HG02870 (cell line): ENCODE results near the gene UFSP1.

Source experiments
- ATAC-seq: cut with Tn5 transposase; IDR thresholded peaks from one replicate; pipeline ENCODE4 v1.9.1; 2021; ENCODE audit warnings: mild to moderate bottlenecking, moderate library complexity; ENCODE audit not compliant: unreplicated experiment

The UFSP1 gene

DNA sequence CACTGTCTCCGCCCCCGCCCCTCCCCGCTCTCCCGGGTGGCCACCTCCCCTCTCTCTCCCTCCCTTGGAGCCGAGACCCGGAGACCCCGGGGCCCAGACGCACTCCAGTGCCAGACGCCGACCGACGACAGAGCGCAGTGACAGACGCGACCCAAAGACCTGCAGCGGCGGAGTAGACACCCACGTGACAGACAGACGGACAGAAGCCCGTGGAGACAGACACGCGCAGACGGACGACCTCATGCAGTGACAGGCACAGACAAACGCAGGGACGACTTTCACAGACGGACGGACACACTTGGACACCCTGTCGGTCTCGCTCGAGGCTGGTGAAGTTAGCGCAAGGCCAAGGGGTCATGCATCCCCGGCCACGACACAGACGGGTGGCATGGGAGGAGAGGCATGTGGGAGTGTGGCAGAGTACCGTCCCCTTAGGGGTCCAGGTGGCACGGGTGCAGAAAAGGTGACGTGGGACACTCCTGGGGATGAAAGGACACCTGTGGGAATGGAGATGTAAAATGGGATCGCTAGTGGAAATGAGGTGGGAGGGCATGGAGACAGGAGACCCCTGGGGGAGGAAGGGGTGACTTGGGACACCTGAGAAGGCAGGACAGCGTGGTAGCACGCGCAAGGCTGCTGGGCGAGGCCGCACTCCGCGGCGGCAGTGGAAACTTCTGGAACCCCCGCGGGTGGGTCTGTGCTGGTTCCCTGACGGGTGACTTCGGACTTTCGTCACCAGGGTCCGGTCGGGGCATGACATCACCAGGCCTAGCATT is 6.6 kb upstream of the UFSP1 start:
- ATAC-seq: no peak

DNA sequence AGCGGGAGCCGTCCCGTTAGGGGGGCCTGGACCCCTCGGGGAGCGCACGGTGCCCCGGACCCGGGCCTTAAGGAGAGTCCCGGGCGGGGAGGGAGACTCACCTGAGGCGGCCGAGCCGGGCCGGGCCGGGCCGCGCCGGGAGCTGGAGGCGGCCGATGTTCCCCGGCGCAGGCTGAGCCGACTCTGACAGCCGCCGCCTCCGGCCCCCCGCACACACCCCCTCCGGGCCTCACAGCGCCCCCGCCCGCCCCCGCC is 6.1 kb upstream of the UFSP1 start, which contains the start of gene ACHE:
Gene ACHE, minus strand, starts transcription at position 188 of the 255 bp plus-strand sequence. CDS start 1,656 bp downstream, outside the sequence.
- ATAC-seq: no peak

DNA sequence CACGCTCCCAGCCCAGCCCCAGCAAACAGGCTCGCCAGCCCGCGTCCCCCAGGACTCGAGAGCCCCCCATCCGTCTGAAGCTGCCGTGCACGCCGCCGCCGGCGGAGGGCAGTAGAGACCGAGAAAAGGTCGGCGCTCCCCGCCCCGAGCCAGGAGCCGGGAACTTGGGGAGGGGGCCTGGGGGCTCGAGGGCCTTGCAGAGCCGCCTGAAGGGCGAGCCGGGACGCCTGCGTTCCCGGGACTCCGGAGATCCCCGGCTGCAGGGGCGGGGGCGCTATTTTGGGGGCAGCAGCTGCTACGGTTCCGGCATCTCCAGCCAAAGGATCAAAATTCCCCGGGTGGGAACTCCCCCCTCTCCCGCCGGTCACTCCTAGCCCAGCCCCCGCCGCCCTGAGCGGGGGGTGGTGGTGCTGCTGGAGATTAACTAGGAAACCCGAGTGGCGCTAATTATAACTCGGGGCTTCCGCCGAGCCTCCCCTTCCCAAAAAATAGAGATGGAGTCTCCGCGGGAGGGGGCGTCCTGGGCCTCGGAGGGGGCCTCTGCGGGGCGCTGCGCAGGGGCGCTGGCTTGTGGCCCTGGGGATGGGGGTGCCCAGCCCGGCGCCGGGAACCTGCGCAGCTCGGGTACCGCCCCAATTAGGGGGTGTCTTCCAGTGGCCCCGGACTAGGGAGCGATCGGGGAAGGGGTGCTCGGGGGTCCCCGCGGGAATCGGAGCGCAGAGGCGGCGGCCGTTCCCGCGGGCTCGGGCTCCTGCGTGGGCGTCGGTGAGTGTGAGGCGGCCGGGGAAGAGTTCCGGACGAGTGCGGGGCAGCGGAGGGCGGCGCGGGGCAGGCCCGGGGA is 5.6 kb upstream of the UFSP1 start:
- ATAC-seq: no peak

DNA sequence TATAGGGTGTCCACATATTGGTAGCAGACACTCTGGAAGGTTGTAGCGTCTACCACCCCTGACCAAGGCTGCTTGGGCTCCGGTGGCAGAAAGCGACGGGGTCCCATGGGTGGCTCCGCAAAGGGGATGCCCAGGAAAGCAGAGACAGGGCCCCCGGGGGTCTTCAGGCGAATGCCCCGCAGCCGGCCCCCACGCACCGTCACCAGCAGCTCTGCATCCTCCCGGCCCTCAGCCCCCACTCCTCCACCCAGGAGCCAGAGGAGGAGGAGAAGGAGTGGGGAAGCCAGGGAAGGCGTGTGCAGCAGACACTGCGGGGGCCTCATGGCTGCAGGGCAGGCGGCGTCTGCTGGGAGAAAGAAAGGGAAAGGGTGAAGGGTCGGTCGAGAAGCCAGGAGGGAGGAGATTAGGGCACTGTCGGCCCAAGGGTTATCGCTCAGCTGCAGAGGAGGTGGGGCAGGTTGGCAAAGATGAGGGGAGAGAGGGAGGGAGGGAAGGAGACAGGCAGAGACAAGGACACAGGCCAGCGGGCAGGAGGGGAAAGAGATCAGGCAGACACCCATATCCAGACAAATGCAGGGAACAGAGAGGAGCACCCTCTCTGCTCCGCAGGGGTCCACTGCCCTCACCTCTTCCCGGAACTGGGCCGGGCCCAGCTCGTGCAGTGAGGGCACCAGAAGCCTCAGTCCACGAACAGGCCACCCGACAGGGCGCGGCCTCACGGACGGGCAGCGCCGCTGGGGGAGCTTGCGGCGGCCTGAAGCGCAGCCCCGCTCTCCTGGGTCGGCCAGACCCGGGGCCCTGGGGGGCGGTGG is 4.6 kb upstream of the UFSP1 start:
- ATAC-seq: no peak

DNA sequence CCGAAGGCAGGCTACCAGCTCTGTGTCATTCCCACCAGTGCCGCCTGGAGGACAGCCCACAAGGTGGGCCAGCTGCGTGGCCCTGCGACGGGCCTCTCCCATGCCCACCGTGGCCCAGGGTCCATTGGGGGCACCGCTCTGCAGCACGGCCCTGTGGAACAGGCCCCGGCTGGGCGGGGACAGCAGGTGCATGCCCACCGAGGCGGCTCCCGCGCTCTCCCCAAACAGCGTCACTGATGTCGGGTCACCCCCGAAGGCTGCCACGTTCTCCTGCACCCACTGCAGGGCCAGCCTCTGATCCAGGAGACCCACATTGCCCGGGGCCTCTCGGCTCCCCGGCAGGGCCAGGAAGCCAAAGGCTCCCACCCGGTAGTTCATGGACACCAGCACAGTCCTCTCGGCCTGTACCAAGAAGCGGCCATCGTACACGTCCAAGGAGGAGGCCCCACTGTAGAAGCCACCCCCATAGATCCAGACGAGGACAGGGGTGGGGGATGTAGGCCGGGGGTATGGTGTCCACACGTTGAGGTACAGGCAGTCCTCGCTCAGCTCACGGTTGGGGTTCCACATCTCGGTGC is 3.9 kb upstream of the UFSP1 start:
- no peak for ATAC-seq

DNA sequence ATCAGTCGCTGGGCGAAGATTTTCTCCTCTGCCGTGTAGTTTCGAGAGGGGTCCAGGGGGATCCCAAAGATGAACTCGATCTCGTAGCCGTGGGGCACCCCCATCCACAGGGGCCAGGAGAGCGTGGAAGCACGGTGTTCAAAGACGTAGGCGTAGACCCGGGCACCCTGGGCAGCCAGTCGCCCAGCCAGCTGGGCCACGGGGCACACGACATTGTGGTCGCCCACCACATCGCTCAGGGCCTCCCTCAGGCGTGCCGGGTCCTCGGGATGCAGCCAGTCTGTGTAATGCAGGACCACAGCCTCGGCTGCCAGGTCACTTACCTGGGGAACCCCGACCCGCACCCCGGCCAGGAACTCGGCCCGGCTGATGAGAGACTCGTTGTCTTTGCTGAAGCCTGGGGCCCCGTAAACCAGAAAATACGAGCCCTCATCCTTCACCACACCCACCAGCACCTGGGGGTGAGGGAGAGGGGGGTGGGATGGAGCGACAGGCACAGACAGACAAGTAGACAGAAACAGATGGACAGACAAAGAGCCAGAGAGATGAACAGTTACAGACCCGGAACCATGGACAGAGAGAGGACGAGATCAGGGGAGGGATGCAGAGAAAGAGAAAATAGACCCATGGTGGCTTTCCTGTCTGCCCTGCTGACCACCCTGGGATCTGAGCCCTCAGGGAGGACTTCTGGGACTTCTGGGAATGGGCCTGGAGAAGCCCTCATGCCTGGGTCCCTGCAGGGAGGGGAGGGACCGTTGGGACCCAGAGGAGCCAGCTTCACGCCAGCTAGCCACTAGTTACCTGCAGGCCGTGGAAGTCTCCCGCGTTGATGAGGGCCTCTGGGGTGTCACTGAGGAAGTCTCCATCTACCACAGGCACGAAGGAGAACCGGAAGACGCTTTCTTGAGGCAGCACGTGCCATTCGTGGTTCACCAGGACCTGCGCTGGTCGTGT is 3.1 kb upstream of the UFSP1 start:
- ATAC-seq: no peak

DNA sequence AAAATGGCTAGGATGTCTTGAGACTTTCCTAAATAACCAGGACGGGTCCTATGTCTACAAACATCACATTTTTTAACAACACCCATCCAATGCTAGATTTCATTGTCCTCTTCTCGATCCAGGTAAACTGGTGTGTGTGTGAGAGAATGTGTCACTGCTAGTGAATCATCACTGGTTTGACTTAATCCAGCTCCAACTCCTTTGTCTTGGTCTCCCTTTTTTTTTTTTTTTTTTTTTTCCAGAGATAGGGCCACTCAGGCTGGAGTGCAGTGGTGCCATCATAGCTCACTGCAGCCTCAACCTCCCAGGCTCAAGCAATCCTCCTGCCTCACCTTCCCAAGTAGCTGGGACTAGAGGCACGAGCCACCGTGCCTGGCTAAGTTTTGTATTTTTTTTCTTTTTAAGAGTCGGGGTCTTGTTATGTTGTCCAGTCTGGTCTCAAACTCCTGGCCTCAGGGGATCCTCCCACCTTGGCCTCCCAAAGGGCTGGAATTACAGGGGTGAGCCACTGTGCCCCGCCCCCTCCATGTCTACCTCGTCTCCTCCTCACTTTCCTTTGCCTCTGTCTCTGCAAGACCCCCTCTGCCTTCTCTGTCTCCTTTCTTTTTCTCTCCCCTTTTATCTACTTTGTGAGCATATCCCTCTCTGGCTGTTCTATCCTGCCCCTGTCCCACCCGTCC is 2.2 kb upstream of the UFSP1 start:
- no peak for ATAC-seq

DNA sequence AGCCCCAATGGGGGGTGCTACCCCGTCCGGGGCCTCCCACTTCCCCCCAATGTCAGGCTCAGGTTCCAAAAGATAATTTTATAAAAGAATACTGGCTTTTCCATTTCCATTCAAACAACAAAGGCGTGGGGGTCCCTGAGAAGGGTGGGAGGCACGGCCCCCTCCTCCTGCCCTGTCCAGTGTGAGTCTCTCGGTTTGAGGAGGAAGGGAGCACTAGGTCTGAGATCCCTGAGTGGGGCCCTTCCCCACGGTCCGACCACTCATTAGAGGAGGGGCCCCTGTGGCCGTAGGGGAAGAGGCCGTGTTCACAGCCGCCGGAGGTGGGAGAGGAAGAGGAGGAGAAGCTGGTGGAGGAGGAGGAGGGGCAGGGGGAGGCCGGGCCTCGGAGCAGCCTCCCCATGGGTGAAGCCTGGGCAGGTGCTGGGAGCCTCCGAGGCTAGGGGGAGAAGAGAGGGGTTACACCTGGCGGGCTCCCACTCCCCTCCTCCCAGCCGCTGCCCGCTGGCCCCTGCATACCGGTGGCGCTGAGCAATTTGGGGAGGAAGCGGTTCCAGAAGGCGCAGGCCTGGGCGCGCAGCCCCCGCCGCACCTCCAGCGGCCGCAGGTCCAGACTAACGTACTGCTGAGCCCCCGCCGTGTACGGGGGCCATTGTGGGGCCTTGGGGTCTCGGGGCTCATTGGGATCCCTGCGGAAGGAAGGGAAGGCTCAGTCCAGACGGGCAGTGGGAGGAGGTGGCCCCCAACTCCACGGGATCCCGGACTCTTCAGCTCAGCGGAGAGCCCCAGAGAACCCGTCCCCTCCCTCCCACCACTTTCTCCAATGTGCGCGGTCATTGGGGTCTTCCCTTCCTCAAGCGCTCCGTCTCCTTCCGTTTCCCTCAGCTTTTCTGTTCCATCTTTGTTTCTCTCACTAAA is 1.4 kb upstream of the UFSP1 start:
- ATAC-seq: no peak

DNA sequence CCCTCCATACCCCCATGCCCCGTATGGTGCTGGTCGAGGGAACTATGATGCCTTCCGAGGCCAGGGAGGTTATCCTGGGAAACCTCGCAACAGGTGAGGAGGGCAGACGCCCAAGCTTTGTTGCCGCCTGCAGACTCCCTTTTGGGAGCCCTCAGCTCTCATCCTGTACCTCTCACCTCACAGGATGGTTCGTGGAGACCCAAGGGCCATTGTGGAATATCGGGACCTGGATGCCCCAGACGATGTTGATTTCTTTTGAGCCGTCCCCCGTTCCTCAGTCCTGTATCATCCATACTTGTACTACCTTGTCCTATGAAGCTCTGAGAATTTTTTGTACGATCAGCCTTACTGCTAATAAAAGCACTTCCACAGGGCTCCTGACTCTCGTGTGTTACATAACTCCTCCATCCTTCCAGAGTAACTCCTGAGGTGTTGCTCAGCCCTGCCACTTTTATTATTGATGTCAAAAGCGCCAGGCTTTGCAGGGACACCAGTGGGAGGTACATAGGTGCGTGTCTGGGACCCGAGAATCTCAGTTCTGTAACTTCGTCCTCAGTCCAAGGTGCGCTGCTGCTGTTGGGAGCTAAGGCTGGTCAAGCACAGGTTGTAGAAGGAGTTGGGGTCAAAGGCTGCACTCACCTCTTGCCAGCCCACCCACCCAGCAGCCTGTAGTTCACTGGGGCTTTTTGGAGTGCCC is 1.1 kb downstream of the UFSP1 start:
- no peak for ATAC-seq

DNA sequence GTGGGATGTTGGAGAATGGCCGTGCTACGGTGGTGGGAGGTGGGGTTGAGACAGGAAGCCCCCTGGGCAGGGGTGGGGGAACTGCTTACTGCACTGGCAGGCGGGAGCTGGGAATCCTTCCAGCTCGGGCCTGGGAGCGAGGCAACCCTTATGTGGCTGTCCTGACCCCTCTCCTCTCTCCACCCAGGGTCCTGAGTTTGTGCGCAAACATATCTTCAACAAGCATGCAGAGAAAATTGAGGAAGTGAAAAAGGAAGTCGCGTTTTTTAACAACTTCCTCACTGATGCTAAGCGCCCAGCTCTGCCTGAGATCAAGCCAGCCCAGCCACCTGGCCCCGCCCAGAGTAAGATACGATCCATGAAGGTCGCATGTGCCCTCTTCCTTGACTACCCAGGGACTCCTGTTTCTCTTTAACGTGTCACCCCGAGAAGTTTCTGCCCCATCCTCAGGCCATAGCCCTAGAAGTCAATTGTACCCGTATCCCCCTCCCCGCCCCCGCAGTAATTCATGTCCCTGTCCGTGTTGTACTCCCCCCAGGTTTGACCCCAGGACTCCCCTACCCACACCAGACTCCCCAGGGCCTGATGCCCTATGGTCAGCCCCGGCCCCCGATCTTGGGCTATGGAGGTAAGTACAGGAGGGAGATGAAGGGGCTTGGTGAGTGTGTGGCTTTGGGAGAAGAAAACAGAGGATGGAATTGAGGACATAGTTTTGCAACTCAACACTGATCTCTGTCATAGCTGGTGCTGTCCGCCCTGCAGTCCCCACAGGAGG is 1.8 kb downstream of the UFSP1 start:
- ATAC-seq: no peak

DNA sequence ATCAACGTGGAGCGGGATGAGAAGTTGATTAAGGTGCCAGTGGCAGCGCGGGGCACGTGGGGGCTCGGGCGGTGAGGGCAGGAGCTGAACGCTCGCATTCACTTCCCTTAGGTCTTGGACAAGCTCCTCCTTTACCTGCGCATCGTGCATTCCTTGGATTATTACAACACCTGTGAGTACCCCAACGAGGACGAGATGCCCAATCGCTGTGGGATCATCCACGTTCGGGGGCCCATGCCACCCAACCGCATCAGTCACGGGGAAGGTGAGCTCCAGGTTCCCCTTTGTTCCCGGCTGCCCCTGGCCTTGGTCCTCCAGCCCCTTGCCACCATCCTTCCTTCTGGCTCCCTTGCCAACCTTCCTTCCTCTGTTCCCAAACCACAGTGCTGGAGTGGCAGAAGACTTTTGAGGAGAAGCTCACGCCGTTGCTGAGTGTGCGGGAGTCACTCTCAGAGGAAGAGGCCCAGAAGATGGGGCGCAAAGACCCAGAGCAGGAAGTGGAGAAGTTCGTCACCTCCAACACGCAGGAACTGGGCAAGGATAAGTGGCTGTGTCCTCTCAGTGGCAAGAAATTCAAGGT is 2.5 kb downstream of the UFSP1 start:
- ATAC-seq: no peak

DNA sequence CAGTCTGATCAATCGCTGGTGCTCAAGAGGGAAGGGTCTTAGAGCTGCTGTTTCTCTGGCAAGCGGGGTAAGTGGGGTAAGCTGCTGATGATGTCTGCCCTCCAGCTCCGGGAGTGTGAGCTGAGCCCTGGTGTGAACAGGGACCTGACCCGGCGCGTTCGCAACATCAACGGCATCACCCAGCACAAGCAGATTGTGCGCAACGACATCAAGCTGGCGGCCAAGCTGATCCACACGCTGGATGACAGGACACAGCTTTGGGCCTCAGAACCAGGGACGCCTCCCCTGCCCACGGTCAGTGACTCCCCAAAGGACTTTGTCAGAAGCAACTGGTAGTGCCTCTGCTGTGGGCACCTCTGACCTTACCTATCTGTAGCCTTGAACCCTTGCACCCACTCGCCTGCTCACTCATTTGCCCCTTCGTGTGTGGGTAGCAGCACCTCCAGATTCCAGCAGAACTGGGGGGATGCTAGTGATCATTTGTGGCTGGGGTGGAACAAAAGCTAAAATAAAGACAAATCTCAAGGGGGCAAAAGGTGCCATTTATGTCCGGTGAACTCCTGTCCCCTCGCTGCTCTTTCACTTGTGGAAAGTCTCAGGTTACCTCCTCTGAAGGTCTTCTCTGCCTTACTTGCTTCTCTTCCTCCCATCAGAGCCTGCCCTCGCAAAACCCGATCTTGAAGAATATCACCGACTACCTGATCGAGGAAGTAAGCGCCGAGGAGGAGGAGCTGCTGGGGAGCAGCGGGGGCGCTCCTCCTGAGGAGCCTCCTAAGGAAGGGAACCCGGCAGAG is 3.2 kb downstream of the UFSP1 start:
- no peak for ATAC-seq

DNA sequence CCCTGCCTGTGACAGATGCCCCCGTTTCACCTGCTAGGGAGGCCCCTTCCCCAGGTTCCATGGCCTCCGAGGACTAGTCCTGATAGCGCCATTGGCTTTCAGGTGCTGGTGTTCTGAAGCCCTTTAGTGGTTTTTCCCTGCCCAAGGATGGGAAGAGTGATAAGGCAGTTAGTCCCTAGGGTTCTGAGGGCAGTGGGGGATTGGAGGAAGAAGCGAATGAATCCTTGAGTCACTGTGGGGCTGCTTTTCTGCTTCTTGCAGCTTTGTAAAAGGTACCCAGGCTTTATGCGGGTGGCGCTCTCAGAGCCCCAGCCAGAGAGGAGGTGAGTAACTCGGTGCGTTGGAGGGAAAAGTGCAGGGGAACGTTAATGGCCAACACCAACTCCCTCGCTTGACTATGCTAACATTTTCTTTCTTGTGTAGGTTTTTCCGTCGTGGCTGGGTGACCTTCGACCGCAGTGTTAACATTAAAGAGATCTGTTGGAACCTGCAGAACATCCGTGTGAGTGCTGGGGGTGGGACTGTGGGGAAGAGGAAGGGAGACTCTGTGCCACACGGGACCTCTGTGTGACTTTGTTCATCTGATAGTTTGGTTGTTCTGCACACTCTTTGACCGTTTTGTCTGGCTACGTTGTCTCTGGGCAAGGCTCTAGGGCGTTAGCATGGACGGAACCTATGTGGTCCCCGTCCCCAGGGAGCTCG is 3.9 kb downstream of the UFSP1 start:
- no peak for ATAC-seq

DNA sequence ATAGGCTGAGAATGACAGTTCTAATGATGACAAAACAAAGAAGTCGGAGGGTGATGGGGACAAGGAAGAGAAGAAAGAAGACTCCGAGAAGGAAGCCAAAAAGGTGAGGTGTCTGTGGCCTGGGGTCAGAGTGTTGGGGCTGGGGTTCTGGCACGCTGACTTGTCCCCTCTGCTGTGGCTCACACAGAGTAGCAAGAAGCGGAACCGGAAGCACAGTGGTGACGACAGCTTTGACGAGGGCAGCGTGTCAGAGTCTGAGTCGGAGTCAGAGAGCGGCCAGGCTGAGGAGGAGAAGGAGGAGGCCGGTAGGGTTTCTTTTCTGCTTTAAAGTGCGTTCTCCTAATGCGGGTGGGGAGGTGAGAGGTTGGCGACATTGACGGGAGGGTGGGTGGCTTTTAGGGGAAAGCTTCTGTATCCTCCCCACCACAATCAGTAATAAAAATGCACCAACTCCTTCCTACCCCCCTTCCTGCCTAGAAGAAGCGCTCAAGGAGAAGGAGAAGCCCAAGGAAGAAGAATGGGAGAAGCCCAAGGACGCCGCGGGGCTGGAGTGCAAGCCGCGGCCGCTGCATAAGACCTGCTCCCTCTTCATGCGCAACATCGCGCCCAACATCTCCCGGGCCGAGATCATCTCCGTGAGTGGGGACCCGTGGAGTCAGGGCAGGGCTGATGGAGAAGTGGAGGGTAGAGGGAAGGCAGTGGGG is 4.6 kb downstream of the UFSP1 start:
- no peak for ATAC-seq
